Measurements from ENCODE around the gene DENND6B.

Gene DENND6B

GRCh38 chr22:50269573-50269969 is 57.2 kb downstream of the DENND6B start:
- DNase-seq: no peak

- DNase-seq: no peak
These were observed 58.1 kb downstream of the DENND6B start for GRCh38 chr22:50268655-50269113.

- DNase-seq: no peak
These were observed 59.0 kb downstream of the DENND6B start for GRCh38 chr22:50267591-50268390.

GRCh38 chr22:50266994-50267393 is 59.8 kb downstream of the DENND6B start:
- DNase-seq: no peak

GRCh38 chr22:50264946-50265669 is 61.7 kb downstream of the DENND6B start:
- no peak for DNase-seq

GRCh38 chr22:50264104-50264745 is 62.6 kb downstream of the DENND6B start:
- DNase-seq: no peak

- no peak for DNase-seq
These were observed 63.7 kb downstream of the DENND6B start for GRCh38 chr22:50262973-50263617.

GRCh38 chr22:50262460-50262911 is 64.3 kb downstream of the DENND6B start:
- DNase-seq: no peak

GRCh38 chr22:50261615-50262459 is 65.0 kb downstream of the DENND6B start, which contains the start of gene MAPK12:
TSS of gene MAPK12 (minus strand) at chr22:50261683. CDS start at chr22:50261509, 174 bp downstream.
- DNase-seq: no peak

- no peak for DNase-seq
These were observed 65.8 kb downstream of the DENND6B start for GRCh38 chr22:50260801-50261614.

GRCh38 chr22:50260434-50260800 is 66.4 kb downstream of the DENND6B start:
- no peak for DNase-seq

GRCh38 chr22:50259302-50259701 is 67.5 kb downstream of the DENND6B start:
- DNase-seq: no peak

Measured in NCI-H1417 treated with DMSO at 0.1 percent for 48 hours (cell line).